ENCODE results near the gene MYOD1. TPM values are rescaled to one million over a fixed set of nuclear protein-coding genes. Genes with fewer than 3 reads are reported as not detected.

MYOD1 gene
- total RNA-seq, 2 experiments from 2014 or later, result not detected

DNA sequence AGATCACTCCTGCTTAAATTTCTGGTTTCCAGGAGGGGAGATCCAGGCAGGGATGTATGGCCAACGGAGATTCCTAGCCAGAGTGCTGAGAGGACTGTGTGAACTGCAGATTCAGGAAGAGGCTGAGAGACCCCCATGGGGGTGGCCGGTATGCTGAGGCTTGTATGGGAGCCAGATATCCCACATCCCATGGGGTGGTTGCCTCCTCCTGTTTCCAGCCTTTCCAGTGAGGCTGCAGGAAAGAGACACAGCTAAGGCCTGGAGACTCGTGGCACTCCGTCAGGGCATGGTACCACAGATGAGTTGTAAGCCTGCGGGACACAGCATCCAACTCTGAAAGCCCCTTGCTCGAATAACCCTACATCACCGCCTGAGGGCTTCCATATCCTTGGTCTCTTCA lies 1.4 kb upstream of the MYOD1 start:
- Mint-ChIP-seq H3K36me3 (no peaks in the 10 kb centered on the region), H3K4me3 (no peak overlapping the region), H3K4me1 (no peaks in the 10 kb centered on the region), H3K27me3 (peaks cover 41% of the 10 kb centered on the region), H3K27ac (no peak overlapping the region), H3K9me3 (no peaks in the 10 kb centered on the region)
- POLR2A ChIA-PET, result no interaction called here
- DNase-seq (no peak), ATAC-seq (ENCODE audit: low read depth) (no peak)

DNA sequence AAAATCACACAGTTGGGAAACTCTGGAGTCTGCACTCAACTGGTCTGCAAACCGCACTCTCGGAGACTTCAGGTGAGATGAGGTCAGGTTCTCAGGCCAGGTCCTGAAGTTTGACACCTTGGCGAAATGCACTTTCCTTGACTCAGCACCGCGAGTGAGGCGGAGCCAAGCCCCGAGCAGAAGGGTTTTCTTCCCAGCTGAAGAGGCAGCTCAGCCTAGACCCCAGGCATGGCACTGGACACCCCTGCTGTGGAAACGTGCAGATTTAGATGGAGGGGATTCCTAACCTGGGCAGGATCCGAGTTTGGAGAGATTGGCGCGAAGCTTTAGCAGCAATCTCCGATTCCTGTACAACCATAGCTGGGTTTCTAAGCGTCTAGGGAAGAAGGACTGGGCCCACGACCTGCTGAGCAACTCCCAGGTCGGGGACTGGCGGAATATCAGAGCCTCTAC lies 835 bp upstream of the MYOD1 start:
- Mint-ChIP-seq H3K36me3 (no peaks in the 10 kb centered on the region), H3K4me3 (no peak overlapping the region), H3K27ac (no peak overlapping the region), H3K9me3 (no peaks in the 10 kb centered on the region), H3K4me1 (no peaks in the 10 kb centered on the region), H3K27me3 (peaks cover 41% of the 10 kb centered on the region)
- no peak for ATAC-seq (ENCODE audit: low read depth)
- no peak for DNase-seq
- POLR2A ChIA-PET, result no interaction called here

DNA sequence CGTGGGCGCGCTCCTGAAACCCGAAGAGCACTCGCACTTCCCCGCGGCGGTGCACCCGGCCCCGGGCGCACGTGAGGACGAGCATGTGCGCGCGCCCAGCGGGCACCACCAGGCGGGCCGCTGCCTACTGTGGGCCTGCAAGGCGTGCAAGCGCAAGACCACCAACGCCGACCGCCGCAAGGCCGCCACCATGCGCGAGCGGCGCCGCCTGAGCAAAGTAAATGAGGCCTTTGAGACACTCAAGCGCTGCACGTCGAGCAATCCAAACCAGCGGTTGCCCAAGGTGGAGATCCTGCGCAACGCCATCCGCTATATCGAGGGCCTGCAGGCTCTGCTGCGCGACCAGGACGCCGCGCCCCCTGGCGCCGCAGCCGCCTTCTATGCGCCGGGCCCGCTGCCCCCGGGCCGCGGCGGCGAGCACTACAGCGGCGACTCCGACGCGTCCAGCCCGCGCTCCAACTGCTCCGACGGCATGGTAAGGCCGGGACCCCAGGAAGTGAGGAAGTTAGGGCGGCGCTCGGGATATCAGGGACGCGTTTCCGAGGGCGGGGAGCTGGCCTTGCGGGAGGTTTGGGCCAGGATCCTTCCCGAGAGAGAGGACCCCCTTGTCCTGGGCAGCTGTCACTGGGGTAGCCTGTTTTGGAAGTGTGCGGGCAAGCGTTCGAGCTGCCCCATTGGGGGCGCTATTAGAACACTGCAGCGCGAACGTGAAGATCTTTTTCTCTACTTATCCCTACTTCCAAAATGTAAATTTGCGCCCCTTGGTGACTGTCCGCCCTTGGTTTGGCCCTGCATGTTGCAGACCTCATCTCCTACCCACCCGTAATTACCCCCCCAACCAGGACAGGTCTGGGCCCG lies 796 bp downstream of the MYOD1 start:
- POLR2A ChIA-PET, result no interaction called here
- no peaks in the 10 kb centered on the region for H3K4me1 Mint-ChIP-seq
- H3K36me3 Mint-ChIP-seq, result no peaks in the 10 kb centered on the region
- H3K27me3 Mint-ChIP-seq, result peaks cover 39% of the 10 kb centered on the region
- no peak for DNase-seq
- ATAC-seq (ENCODE audit: low read depth), result no peak
- H3K4me3 Mint-ChIP-seq, result no peak overlapping the region
- no peaks in the 10 kb centered on the region for H3K9me3 Mint-ChIP-seq
- no peak overlapping the region for H3K27ac Mint-ChIP-seq

DNA sequence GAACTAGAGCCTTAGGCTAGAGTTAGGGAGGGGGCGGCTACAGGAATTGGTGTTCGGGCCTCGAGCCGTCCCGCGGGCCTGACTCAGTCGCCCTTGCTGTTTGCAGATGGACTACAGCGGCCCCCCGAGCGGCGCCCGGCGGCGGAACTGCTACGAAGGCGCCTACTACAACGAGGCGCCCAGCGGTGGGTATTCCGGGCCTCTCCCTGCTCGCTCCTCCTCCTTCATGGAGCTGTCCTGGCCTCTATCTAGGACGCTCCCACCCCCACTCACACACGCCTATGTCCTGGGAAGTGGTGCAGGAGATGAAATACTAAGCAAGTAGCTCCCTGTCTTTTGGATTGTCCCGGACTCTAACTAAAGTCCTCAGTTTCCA lies 1.4 kb downstream of the MYOD1 start:
- DNase-seq (no peak), ATAC-seq (ENCODE audit: low read depth) (no peak)
- Mint-ChIP-seq H3K4me3 (no peak overlapping the region), H3K36me3 (no peaks in the 10 kb centered on the region), H3K27me3 (peaks cover 42% of the 10 kb centered on the region), H3K9me3 (no peaks in the 10 kb centered on the region), H3K27ac (no peak overlapping the region), H3K4me1 (no peaks in the 10 kb centered on the region)
- POLR2A ChIA-PET, result no interaction called here

DNA sequence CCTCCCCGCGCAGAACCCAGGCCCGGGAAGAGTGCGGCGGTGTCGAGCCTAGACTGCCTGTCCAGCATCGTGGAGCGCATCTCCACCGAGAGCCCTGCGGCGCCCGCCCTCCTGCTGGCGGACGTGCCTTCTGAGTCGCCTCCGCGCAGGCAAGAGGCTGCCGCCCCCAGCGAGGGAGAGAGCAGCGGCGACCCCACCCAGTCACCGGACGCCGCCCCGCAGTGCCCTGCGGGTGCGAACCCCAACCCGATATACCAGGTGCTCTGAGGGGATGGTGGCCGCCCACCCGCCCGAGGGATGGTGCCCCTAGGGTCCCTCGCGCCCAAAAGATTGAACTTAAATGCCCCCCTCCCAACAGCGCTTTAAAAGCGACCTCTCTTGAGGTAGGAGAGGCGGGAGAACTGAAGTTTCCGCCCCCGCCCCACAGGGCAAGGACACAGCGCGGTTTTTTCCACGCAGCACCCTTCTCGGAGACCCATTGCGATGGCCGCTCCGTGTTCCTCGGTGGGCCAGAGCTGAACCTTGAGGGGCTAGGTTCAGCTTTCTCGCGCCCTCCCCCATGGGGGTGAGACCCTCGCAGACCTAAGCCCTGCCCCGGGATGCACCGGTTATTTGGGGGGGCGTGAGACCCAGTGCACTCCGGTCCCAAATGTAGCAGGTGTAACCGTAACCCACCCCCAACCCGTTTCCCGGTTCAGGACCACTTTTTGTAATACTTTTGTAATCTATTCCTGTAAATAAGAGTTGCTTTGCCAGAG lies 2.0 kb downstream of the MYOD1 start:
- H3K4me1 Mint-ChIP-seq, result no peaks in the 10 kb centered on the region
- H3K9me3 Mint-ChIP-seq, result no peaks in the 10 kb centered on the region
- H3K27me3 Mint-ChIP-seq, result peaks cover 46% of the 10 kb centered on the region
- H3K4me3 Mint-ChIP-seq, result no peak overlapping the region
- DNase-seq (no peak), ATAC-seq (ENCODE audit: low read depth) (no peak)
- POLR2A ChIA-PET, result no interaction called here
- H3K27ac Mint-ChIP-seq, result no peak overlapping the region
- H3K36me3 Mint-ChIP-seq, result no peaks in the 10 kb centered on the region

DNA sequence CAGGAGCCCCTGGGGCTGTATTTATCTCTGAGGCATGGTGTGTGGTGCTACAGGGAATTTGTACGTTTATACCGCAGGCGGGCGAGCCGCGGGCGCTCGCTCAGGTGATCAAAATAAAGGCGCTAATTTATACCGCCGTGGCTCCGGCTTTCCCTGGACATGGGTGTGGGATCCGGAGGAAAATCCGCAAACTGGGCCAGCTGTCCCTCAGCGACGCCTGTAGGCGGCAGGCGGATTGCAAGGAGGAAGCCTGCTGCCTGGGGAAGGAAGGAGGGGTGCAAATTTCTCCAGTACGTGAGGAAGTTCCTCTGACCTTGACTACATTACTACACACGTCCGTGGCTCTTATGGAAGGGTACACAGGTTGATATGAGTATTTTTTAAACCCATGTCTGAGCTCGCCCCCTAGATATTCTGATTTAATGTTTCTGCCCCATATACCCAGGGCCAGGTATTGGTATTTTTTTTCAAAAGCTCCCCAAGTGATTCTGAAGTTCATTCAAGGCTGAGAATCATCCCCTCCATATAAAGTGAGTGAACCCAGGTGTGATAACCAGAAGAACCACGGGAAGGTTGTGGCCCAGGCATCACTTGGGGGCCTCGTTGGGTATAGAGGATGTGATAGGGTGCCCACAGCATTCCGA lies 2.8 kb downstream of the MYOD1 start:
- ATAC-seq (ENCODE audit: low read depth) (no peak), DNase-seq (no peak)
- POLR2A ChIA-PET, result no interaction called here
- Mint-ChIP-seq H3K4me1 (no peaks in the 10 kb centered on the region), H3K27ac (no peak overlapping the region), H3K9me3 (no peaks in the 10 kb centered on the region), H3K4me3 (no peak overlapping the region), H3K27me3 (peaks cover 49% of the 10 kb centered on the region), H3K36me3 (no peaks in the 10 kb centered on the region)

DNA sequence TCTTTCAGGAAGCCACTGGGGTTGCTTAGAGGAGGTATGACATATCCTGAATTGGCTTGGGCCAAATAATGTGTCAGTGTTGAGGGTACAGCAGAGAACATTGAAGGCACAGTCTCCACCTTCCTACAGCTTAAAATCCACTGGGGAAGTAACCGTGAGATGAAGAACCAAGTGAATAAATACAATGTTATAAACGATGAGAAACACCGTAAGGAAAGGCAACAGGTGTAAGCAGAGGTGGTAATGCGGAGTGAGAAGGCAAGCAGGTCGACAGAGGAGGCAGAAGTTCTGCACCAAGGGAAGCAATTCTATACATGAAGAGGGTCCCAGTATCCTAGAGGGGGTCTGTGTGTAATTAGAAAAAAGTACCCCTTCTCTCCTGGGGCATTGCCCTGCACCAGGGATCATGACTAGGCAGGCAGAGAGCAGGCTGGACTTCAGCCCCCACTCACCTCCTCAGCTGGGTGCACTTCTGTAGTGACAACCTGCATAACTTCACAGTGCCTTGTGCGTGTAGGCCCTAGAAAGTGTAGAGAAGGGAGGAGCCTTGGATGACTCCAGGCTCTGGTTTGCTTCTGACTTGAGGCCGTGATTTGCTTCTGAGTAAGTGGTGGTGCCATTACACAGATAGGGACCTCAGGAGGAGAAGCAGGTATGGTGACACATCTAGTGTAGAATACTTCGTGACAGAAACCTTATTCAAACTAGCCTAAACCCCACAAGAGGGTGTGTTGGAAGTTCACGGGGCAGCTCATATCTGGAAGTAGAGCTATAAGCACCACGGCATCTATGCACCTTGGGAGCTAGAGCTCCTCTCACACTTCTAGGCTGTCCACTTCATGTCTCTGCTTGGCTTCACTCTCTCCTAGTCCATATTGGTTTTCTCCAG lies 4.9 kb downstream of the MYOD1 start:
- H3K9me3 Mint-ChIP-seq, result no peaks in the 10 kb centered on the region
- H3K27ac Mint-ChIP-seq, result no peak overlapping the region
- H3K36me3 Mint-ChIP-seq, result no peaks in the 10 kb centered on the region
- no peak for DNase-seq
- no peaks in the 10 kb centered on the region for H3K4me1 Mint-ChIP-seq
- H3K4me3 Mint-ChIP-seq, result no peak overlapping the region
- peaks cover 66% of the 10 kb centered on the region for H3K27me3 Mint-ChIP-seq
- ATAC-seq (ENCODE audit: low read depth), result no peak
- POLR2A ChIA-PET, result no interaction called here

DNA sequence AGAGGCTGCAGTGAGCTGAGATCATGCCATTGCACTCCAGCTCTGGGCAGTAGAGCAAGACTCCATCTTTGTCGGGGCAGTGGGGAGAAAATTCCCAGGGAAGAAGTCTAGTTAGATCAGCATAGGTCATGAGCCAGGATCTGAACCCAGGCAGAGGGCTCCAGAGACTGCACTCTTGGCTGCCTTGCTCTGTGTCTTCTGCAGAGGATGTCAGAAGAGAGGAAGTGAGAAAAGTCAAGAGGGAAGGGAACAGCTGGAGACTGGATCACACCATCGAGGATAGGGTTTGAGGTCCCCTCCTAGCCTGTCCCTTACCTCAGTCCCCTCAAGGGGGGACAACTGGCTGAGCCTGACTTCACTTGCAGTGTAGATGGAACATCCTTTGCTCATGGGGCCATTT lies 5.8 kb downstream of the MYOD1 start:
- Mint-ChIP-seq H3K27ac (no peak overlapping the region), H3K4me1 (no peaks in the 10 kb centered on the region), H3K36me3 (no peaks in the 10 kb centered on the region), H3K4me3 (no peak overlapping the region), H3K9me3 (no peaks in the 10 kb centered on the region), H3K27me3 (peaks cover 65% of the 10 kb centered on the region)
- POLR2A ChIA-PET, result no interaction called here
- ATAC-seq (ENCODE audit: low read depth) (no peak), DNase-seq (no peak)

DNA sequence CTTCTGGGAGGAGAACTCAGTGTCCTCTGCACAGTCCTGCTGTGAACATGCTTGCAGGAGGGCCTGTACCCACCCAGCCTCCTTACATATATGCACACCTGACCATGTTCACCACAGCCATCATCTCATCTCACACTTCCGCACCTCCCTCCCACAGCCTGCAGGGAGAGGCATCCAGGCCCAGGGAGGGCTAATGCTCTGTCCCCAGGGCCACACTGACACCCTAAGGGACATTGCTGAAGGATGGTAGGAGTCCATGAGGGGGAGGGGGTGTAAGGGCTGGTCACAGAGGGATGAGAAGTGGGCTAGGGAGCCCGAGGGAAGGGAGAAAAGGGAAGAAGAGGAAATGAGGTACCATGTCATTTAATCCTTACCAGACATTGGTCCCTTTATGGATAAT lies 10.8 kb downstream of the MYOD1 start:
- Mint-ChIP-seq H3K9me3 (no peaks in the 10 kb centered on the region), H3K4me3 (no peak overlapping the region), H3K4me1 (peaks cover 4% of the 10 kb centered on the region), H3K27me3 (peaks cover 50% of the 10 kb centered on the region), H3K36me3 (no peaks in the 10 kb centered on the region), H3K27ac (no peak overlapping the region)
- DNase-seq (no peak), ATAC-seq (ENCODE audit: low read depth) (no peak)
- POLR2A ChIA-PET, result no interaction called here

DNA sequence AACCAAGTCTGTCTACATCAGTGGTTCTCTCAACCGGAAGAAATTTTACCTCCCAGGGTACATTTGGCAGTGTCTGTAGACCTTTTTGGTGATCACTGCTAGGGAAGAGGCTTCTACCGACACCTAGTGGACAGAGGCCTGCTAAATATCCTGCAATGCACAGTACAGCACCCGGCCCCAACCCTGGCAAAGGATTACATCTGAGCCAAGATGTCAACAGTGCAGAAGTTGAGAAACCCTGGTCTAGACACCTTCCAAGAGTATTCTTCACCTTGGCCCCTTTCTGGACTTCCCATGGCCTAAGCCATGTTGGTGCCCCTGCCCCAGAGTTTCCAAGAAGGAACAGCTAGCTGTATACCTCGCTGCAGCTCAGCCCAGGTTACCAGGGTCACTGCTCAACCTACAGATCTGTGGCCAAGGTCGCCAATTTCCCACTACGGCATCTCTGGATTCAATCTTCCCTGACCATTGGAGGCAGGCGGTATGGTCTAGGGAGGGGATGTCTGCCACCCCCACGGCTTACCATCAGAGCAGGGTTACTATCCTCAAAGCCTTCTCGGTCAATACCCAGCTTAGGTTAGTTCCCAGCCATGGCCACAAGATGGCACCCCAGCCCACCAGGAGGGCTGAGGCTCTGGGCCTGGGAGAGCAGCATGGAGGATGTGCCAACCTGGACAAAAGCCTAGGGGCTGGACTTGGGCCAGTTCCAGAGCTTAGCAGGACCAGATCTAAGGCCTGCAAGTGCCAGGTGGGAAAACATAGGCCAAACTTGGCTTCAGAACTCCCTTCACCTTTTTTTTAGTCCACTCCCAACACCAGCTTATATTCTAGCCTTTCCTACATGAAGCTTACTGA lies 11.5 kb downstream of the MYOD1 start:
- ATAC-seq (ENCODE audit: low read depth) (peak; percentile 71), DNase-seq (peak; percentile 77)
- no peaks in the 10 kb centered on the region for H3K9me3 Mint-ChIP-seq
- no peak overlapping the region for H3K4me3 Mint-ChIP-seq
- no peak overlapping the region for H3K27ac Mint-ChIP-seq
- peaks cover 4% of the 10 kb centered on the region for H3K4me1 Mint-ChIP-seq
- POLR2A ChIA-PET, result no interaction called here
- H3K27me3 Mint-ChIP-seq, result peaks cover 47% of the 10 kb centered on the region
- H3K36me3 Mint-ChIP-seq, result no peaks in the 10 kb centered on the region

DNA sequence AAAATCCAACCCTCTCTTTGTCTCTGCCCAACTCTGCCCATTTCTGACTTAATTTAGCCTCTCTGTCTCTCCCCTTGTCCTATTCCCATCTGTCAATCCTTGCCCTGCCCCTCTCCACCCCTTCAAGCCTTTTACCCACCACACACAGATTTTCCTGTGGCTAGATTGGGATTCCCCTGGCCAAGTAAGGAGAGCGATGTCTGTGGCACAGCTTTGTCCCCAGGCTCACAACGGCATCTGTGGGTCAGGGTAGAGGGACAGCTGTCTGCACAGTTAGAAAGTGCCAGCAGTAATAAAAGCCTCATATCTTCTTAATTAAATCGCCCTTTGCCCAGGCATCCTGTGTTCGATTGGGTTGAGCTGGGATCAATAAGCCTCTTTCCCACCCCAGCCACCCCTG lies 13.9 kb downstream of the MYOD1 start:
- POLR2A ChIA-PET, result no interaction called here
- no peaks in the 10 kb centered on the region for H3K36me3 Mint-ChIP-seq
- H3K27me3 Mint-ChIP-seq, result peaks cover 54% of the 10 kb centered on the region
- no peak overlapping the region for H3K27ac Mint-ChIP-seq
- H3K4me1 Mint-ChIP-seq, result peaks cover 4% of the 10 kb centered on the region
- H3K4me3 Mint-ChIP-seq, result no peak overlapping the region
- DNase-seq, result no peak
- ATAC-seq (ENCODE audit: low read depth), result no peak
- no peaks in the 10 kb centered on the region for H3K9me3 Mint-ChIP-seq

DNA sequence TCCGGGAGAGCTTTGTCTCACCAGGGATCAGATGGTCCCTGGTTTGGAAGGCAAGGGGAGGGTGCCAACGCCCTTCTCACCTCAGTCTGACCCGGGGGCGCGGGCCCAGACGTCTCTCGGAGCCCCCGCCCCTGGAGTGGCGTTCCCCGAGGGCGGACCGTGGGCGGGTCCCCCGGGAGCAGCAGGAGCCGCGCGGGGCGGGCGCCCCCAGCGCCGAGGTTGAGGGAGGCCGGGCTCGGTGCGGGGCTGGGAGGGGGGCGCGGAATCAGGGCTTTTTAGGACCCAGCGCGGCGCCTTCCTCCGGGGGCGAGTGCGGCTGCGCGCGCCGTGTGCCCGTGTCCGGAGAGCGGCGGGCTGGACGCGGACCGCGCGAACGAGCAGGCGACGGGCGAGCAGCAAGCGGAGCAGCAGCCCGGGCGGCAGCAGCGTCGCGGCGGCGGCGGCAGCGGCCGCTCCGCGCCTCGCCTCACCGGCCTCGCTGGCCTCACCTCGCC lies 15.1 kb downstream of the MYOD1 start, which contains the start of gene KCNC1:
Gene KCNC1 (plus strand): TSS at position 364 of the 494 bp plus-strand sequence. CDS start 1,222 bp downstream, outside the sequence.
- no peak for ATAC-seq (ENCODE audit: low read depth)
- H3K27ac Mint-ChIP-seq, result no peak within 1 kb of the TSS
- no peak for DNase-seq

More for the DNA sequence above, 15.1 kb downstream of the MYOD1 start, which contains the start of gene KCNC1:
- H3K36me3 Mint-ChIP-seq, result no peaks in the 10 kb centered on the region
- H3K4me3 Mint-ChIP-seq, result peak within 1 kb of the TSS; percentile 10
- POLR2A ChIA-PET, result interaction anchor here (0.6 kb wide), 1 partner anchor 94 kb away, joined by 3 read pairs; no protein-coding TSS in a partner anchor
- no peaks in the 10 kb centered on the region for H3K9me3 Mint-ChIP-seq
- H3K27me3 Mint-ChIP-seq, result peaks cover 47% of the 10 kb centered on the region
- H3K4me1 Mint-ChIP-seq, result peaks cover 4% of the 10 kb centered on the region
